Sigmoid colon (tissue), 7 donors: ENCODE results near the gene ATXN7. TPM values are rescaled to one million over a fixed set of nuclear protein-coding genes. Genes with fewer than 3 reads are reported as not detected.

Experiments
- DNase-seq: peaks from one replicate; pipeline ENCODE4 v3.0.0-alpha.2; 2019
- H3K27ac ChIP-seq, 4 donors: fragments of 200-600 bp; sonication (generic); one replicate each; pipeline ENCODE4 v1.5.1; 2016 to 2019; ENCODE audit warnings: mild to moderate bottlenecking in 1 of 4
- H3K27me3 ChIP-seq, 3 donors: fragments of 200-600 bp; sonication (generic); one replicate each; pipeline ENCODE4 v1.5.1; 2019; ENCODE audit warnings: mild to moderate bottlenecking in 1 of 3
- H3K36me3 ChIP-seq, 4 donors: fragments of 200-600 bp; sonication (generic); one replicate each; pipeline ENCODE4 v1.5.1; 2016 to 2019
- H3K4me1 ChIP-seq, 4 donors: fragments of 200-600 bp; sonication (generic); one replicate each; pipeline ENCODE4 v1.5.1; 2017 to 2019
- H3K4me3 ChIP-seq, 4 donors: fragments of 200-600 bp; sonication (generic); one replicate each; pipeline ENCODE4 v1.5.1; 2017 to 2019; ENCODE audit warnings: mild to moderate bottlenecking in 2 of 4, moderate library complexity in 1 of 4
- H3K9me3 ChIP-seq, 4 donors: fragments of 200-600 bp in 3 of 4; sonication (generic) in 3 of 4; one replicate each; pipeline versions ENCODE4 v1.5.1 to v1.6.1; 2013 to 2019
- CTCF ChIP-seq, 4 experiments: fragments of 450-650 bp in 3 of 4; fragments of 200-600 bp in 1 of 4; IDR thresholded peaks; one replicate each; pipeline ENCODE4 v1.5.1; 2016 to 2019; ENCODE audit warnings: antibody characterized with exemption in 4 of 4, mild to moderate bottlenecking in 3 of 4, moderate library complexity in 2 of 4
- EP300 ChIP-seq, 4 donors: sonication (generic); formaldehyde crosslinking; IDR thresholded peaks; one replicate each; pipeline ENCODE4 v1.6.1; 2017; ENCODE audit warnings: antibody characterized with exemption in 4 of 4
- POLR2A ChIP-seq, 2 donors: fragments of 450-650 bp; IDR thresholded peaks; one replicate each; pipeline ENCODE4 v1.6.1; 2016; ENCODE audit warnings: antibody characterized with exemption in 2 of 2, mild to moderate bottlenecking in 2 of 2, moderate library complexity in 2 of 2
- POLR2AphosphoS5 ChIP-seq, 4 donors: sonication (generic); formaldehyde crosslinking; IDR thresholded peaks; one replicate each; pipeline ENCODE4 v1.6.1; 2017; ENCODE audit warnings: antibody characterized with exemption in 4 of 4
- WGBS, 2 donors: extraction: QIAGEN DNeasy Blood & Tissue Kit; methylation state at CpG; one replicate each; pipeline ENCODE4 v1.1.7; 2013; 5-methylcytosine and 5-hydroxymethylcytosine counted together
- intact Hi-C: fragments of 100-400 bp; cut with DNase I; formaldehyde crosslinking; loops from one replicate; pipeline ENCODE4 v1.15.1; 2023
- polyA plus RNA-seq, 3 donors: library from polyadenylated mRNA; stranded (reverse); fragments of 200-250 nt; gene quantifications; one replicate each; pipeline ENCODE4 v1.2.3, GENCODE V29; 2013
- total RNA-seq, 4 donors: library from RNA; depleted of rRNA; stranded (reverse); fragments of >200 nt; gene quantifications; one replicate each; pipeline ENCODE4 v1.1.0, GENCODE V29; 2016
- donor health status: healthy with polysubstance abuse.
- donor health status: Bipolar disorder and iron deficiency.
- donor health status: healthy.

Gene ATXN7
- total and polyA plus RNA-seq, 7 donors: 2.1 to 32.7 (median 17.8) TPM

- DNase-seq: no peak
- peaks cover 0 to 27% (median 14%) of the 10 kb centered on the region in 4 donors for H3K4me1 ChIP-seq
- no peak overlapping the region for H3K4me3 ChIP-seq
- no peaks in the 10 kb centered on the region for H3K27me3 ChIP-seq
- H3K9me3 ChIP-seq: no peaks in the 10 kb centered on the region
- intact Hi-C loops: no loop called here
- H3K27ac ChIP-seq: no peak overlapping the region
- TF ChIP-seq EP300 (IDR thresholded peaks at IDR 0.05): no peak
- no peak for TF ChIP-seq POLR2A (IDR thresholded peaks at IDR 0.05)
- no peak for TF ChIP-seq CTCF (IDR thresholded peaks at IDR 0.05)
- no peak for TF ChIP-seq POLR2AphosphoS5 (IDR thresholded peaks at IDR 0.05)
- no peaks in the 10 kb centered on the region for H3K36me3 ChIP-seq
- WGBS, 2 donors: 83 to 93% methylated on average over 1 of the region's 1 CpG
Measured at GRCh38 chr3:63892773-63893352, 29.2 kb downstream of the ATXN7 start.

- TF ChIP-seq CTCF (IDR thresholded peaks at IDR 0.05) (no peak), EP300 (IDR thresholded peaks at IDR 0.05) (no peak), POLR2AphosphoS5 (IDR thresholded peaks at IDR 0.05) (no peak), POLR2A (IDR thresholded peaks at IDR 0.05) (no peak)
- Histone ChIP-seq H3K9me3 (no peaks in the 10 kb centered on the region), H3K4me3 (no peak overlapping the region), H3K27me3 (no peaks in the 10 kb centered on the region), H3K36me3 (peaks cover 0 to 13% (median 5%) of the 10 kb centered on the region in 4 donors), H3K27ac (no peak overlapping the region), H3K4me1 (peaks cover 0 to 27% (median 11%) of the 10 kb centered on the region in 4 donors)
- DNase-seq: no peak
- intact Hi-C loops: no loop called here
- WGBS, 2 donors: 83 to 86% methylated on average over 5 of the region's 5 CpGs
Measured at GRCh38 chr3:63895422-63896189, 31.9 kb downstream of the ATXN7 start.

- WGBS, 2 donors: 46 to 48% methylated on average over 1 of the region's 1 CpG
- Histone ChIP-seq H3K9me3 (no peaks in the 10 kb centered on the region), H3K27me3 (no peaks in the 10 kb centered on the region), H3K4me3 (no peak overlapping the region), H3K4me1 (peaks cover 0 to 27% (median 11%) of the 10 kb centered on the region in 4 donors), H3K36me3 (peaks cover 0 to 13% (median 5%) of the 10 kb centered on the region in 4 donors), H3K27ac (no peak overlapping the region)
- DNase-seq: no peak
- TF ChIP-seq POLR2AphosphoS5 (IDR thresholded peaks at IDR 0.05): no peak
- intact Hi-C loops: no loop called here
Measured at GRCh38 chr3:63896332-63897030, 32.8 kb downstream of the ATXN7 start.

- Histone ChIP-seq H3K27ac (no peak overlapping the region), H3K9me3 (no peaks in the 10 kb centered on the region), H3K36me3 (peaks cover 0 to 13% (median 5%) of the 10 kb centered on the region in 4 donors), H3K27me3 (no peaks in the 10 kb centered on the region), H3K4me3 (no peak overlapping the region), H3K4me1 (peaks cover 0 to 12% (median 9%) of the 10 kb centered on the region in 4 donors)
- no peak for TF ChIP-seq POLR2A (IDR thresholded peaks at IDR 0.05)
- no peak for TF ChIP-seq POLR2AphosphoS5 (IDR thresholded peaks at IDR 0.05)
- no peak for TF ChIP-seq EP300 (IDR thresholded peaks at IDR 0.05)
- TF ChIP-seq CTCF (IDR thresholded peaks at IDR 0.05): no peak
- 88 to 91% methylated on average over 5 of the region's 5 CpGs for WGBS, 2 donors
- no peak for DNase-seq
- intact Hi-C loops: no loop called here
Measured at GRCh38 chr3:63900010-63900409, 36.3 kb downstream of the ATXN7 start.

- no peak for TF ChIP-seq CTCF (IDR thresholded peaks at IDR 0.05)
- Histone ChIP-seq H3K36me3 (peaks cover 0 to 13% (median 5%) of the 10 kb centered on the region in 4 donors), H3K9me3 (no peaks in the 10 kb centered on the region), H3K4me1 (peaks cover 0 to 12% (median 8%) of the 10 kb centered on the region in 4 donors), H3K27me3 (no peaks in the 10 kb centered on the region), H3K27ac (no peak overlapping the region), H3K4me3 (no peak overlapping the region)
- intact Hi-C loops: no loop called here
- DNase-seq: no peak
- 57 to 78% methylated on average over 2 of the region's 2 CpGs for WGBS, 2 donors
Measured at GRCh38 chr3:63900459-63900858, 36.8 kb downstream of the ATXN7 start.
